GM21737 (cell line): ENCODE measurements around the gene GATB.
"Not testable (repeated sequence)": the region's sequence is repeated elsewhere in the genome, so short reads cannot be mapped to it uniquely, and the experiment has no call there.

Experiments used
- ATAC-seq: cut with Tn5 transposase; IDR thresholded peaks from one replicate; pipeline ENCODE4 v1.9.1; 2021; ENCODE audit warnings: mild to moderate bottlenecking, moderate library complexity; ENCODE audit not compliant: unreplicated experiment

Gene GATB

GRCh38 chr4:151736852-151737251 lies 24.0 kb downstream of the GATB start:
- ATAC-seq = not testable (repeated sequence)

GRCh38 chr4:151736361-151736760 lies 24.4 kb downstream of the GATB start:
- no peak for ATAC-seq

DNA sequence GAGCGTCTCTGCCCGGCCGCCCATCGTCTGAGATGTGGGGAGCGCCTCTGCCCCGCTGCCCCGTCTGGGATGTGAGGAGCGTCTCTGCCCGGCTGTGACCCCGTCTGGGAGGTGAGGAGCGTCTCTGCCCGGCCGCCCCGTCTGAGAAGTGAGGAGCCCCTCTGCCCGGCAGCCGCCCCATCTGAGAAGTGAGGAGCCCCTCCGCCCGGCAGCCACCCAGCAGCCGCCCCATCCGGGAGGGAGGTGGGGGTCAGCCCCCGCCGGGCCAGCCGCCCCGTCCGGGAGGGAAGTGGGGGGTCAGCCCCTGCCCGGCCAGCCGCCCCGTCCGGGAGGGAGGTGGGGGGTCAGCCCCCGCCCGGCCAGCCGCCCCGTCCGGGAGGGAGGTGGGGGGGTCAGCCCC lies 29.1 kb downstream of the GATB start:
- not testable (repeated sequence) for ATAC-seq

DNA sequence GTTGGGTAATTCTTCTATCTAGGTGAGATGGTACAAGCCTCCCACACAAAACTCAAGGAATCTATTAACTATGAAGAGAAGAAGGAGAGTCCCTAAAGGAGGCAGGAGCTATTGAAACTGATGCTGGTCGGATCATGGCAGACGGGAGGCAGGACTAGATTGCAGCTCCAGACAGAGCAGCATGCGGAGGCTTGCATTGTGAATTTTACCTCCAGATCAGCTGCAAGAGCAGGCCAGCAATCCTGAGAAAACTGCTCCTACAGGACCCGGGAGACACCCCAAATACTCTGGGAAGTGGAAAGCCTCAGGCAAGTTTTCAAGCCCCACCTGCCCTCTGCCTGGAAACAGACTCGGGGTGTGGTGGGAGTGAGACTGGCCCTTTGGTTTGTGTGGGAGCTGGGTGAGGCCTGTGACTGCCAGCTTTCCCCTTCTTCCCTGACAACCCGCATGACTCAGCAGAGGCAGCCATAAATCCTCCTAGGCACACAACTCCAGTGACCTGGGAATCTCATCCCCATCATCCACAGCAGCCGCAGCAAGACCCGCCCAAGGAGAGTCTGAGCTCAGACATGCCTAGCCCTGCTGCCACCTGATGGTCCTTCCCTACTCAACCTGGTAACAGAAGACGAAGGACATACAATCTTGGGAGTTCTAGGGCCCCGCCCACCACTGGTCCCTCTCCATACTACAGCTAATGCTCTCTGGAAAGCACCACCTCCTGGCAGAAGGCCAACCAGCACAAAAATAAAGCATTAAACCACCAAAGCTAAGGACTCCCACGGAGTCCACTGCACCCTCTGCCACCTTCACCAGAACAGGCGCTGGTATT lies 30.9 kb downstream of the GATB start:
- ATAC-seq = no peak

DNA sequence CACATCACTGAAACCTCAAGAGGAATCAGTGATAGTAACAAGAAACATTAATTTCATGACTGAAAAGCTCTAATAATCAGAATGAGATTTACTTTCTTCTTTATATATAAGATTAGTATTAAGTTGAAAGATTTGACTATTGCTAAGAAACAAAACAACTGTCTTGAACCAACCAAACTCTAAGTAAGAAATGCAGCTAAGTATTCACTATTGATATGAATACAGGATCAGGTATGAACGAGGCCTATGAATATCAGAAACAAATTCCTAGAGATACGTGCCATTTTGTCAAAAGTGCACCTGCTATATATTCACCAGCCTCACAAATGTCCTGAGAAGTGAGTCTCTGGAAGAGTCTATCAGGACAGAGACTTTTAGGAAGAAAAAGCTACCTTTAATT lies 32.1 kb downstream of the GATB start:
- ATAC-seq = no peak

GRCh38 chr4:151728006-151728405 lies 32.8 kb downstream of the GATB start:
- no peak for ATAC-seq

DNA sequence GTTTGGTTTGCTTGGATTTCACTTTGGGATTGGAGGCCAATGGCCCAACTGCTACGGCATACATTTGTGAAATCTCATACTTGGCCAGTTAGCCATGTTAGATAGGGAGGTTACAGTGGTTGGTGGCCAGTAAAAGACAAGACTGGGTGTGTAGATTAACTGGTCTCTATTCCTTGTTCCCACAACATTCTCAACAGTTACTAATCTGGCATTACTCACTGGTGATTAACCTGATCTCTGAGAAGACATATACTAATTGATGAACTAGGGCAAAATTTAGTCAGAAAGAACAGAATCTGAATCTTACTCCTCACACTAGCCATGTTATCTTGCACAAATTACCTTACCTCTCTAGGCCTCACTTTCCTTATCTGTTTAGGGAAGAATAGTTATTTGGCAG lies 33.4 kb downstream of the GATB start:
- no peak for ATAC-seq

- ATAC-seq = no peak
Observed at GRCh38 chr4:151725087-151725486, 35.7 kb downstream of the GATB start.

- no peak for ATAC-seq
Observed at GRCh38 chr4:151721916-151722315, 38.9 kb downstream of the GATB start.

DNA sequence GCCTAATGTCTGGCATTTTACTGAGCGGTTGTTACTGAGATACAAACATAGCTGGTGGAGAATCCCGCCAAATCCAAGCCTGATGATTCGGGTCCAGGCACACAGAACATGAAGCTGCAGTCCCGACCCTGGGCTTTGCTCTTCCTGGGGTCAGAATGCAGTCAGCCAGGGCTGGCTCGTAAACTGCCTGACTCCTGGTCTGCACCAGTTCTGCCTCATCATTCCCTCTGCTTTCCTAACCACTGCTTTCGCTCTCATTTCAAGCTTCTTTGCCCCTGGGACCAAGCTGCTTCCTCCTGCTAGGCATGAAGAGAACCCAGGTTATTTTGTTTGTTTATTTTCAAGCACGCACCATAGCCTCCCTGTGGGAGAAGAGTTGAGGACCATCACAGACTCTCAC lies 39.3 kb downstream of the GATB start:
- ATAC-seq = no peak

GRCh38 chr4:151719956-151720334 lies 40.9 kb downstream of the GATB start:
- no peak for ATAC-seq

- ATAC-seq = no peak
Observed at GRCh38 chr4:151718984-151719955, 41.5 kb downstream of the GATB start.

GRCh38 chr4:151717909-151718628 lies 42.7 kb downstream of the GATB start:
- ATAC-seq = no peak

- no peak for ATAC-seq
Observed at GRCh38 chr4:151717314-151717713, 43.5 kb downstream of the GATB start.

DNA sequence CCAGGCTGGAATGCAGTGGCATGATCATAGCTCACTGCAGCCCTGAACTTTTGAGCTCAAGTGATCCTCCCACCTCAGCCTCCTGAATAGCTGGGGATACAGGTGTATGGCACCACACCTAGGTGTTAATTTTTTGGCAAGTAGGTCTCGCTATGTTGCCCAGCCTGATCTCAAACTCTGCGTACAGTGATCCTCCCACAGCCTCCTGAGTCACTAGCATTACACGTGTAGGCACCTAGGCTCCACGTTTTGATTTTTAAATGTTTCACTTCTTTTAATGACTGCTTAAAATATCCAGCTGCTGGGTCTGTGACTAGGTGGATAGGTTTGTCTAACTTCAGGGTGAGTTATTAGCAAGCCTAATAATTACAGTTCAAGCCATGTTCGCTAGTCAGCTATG lies 44.5 kb downstream of the GATB start:
- no peak for ATAC-seq

- no peak for ATAC-seq
Observed at GRCh38 chr4:151715881-151716280, 44.9 kb downstream of the GATB start.

GRCh38 chr4:151712777-151713176 lies 48.0 kb downstream of the GATB start:
- no peak for ATAC-seq

- ATAC-seq = no peak
Observed at GRCh38 chr4:151711646-151712045, 49.2 kb downstream of the GATB start.

- ATAC-seq = no peak
Observed at GRCh38 chr4:151709587-151709986, 51.2 kb downstream of the GATB start.

- ATAC-seq = no peak
Observed at GRCh38 chr4:151709071-151709470, 51.7 kb downstream of the GATB start.

- no peak for ATAC-seq
Observed at GRCh38 chr4:151708100-151708499, 52.7 kb downstream of the GATB start.
